ENCODE measurements around the gene MBNL1. TPM values are rescaled to one million over a fixed set of nuclear protein-coding genes. Genes with fewer than 3 reads are reported as not detected.

Gene MBNL1
- total RNA-seq, 2 experiments from 2014 or later = 163 to 174 TPM

DNA sequence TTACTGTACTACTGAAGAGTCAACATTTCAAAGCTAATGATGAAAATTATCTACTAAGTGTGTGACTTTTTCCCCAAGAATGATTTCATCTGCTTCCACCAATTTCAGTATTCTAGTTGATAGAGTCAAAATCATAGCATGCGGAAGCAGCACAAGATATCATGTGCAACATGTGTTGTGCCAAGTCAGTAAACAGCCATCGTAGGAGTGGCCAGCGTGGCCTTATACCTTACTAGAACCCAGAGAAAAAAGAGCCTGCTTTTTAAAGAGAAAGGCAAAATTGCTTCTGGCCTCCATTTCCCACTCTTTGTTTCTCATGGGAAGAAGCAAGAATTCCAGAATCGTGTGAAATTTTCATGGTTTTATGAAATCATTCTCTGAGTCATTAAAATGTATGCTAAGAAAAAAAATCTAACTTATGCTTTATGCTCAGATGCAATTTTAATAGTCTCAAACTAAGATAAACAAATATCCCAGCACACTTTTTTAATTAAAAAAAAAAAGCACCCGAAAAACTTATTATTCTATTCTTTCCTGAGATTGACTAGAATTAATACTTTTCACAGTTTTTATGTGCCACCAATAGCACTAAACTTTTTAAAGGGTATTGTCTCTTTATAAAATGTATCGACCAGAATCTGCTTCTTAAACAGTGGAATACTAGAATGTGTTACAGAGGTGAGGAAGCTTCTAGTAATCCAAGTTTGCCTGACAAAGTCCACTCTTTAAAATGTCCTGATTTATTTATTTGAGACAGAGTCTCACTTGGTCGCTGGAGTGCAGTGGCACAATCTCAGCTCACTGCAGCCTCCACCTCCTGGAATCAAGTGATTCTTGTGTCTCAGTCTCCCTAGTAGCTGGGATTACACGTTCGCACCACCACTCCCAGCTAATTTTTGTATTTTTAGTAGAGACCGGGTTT lies 87.3 kb downstream of the MBNL1 start:
- BruUV-seq (replicated peaks) = no TSS peak
- POLR2A ChIA-PET = interaction anchor here (0.7 kb wide), 1 partner anchor 57 kb away, joined by 3 read pairs; no protein-coding TSS in a partner anchor
- H3K4me3 ChIP-seq (ENCODE audit: low read depth, low read length, poor library complexity, severe bottlenecking) = no peak overlapping the region
- H2AFZ ChIP-seq (ENCODE audit: low read length) = no peak overlapping the region
- H4K20me1 ChIP-seq (ENCODE audit: insufficient read depth, low read length) = peaks cover 8% of the 10 kb centered on the region; the same call in 1 of the 2 replicates
- no peak overlapping the region for H3K27ac ChIP-seq (ENCODE audit: low read depth, low read length, poor library complexity, severe bottlenecking)
- intact Hi-C loops (cut with micrococcal nuclease; ENCODE audit: unreplicated experiment) = no loop called here
- CTCF ChIA-PET (ENCODE audit: unreplicated experiment) = no interaction called here
- DNase-seq (ENCODE audit: low spot score) = no peak
- no peaks in the 10 kb centered on the region for H3K9me3 ChIP-seq (ENCODE audit: low read length)
- H3K79me2 ChIP-seq (ENCODE audit: insufficient read depth, low read depth, low read length) = peaks cover 99% of the 10 kb centered on the region
- H3K4me1 ChIP-seq (ENCODE audit: insufficient read depth, low read length, poor library complexity, severe bottlenecking) = peaks cover 12% of the 10 kb centered on the region
- no peaks in the 10 kb centered on the region for H3K9me2 ChIP-seq (ENCODE audit: insufficient read depth, low read length)
- peaks cover 35% of the 10 kb centered on the region; the same call in 1 of the 2 replicates for H3K36me3 ChIP-seq (ENCODE audit: insufficient read depth, low read length)
- no peak for TF ChIP-seq EZH2phosphoT487 (IDR thresholded peaks at IDR 0.05; ENCODE audit: borderline replicate concordance, low read depth, low read length)
- TF ChIP-seq, protein P1, sequence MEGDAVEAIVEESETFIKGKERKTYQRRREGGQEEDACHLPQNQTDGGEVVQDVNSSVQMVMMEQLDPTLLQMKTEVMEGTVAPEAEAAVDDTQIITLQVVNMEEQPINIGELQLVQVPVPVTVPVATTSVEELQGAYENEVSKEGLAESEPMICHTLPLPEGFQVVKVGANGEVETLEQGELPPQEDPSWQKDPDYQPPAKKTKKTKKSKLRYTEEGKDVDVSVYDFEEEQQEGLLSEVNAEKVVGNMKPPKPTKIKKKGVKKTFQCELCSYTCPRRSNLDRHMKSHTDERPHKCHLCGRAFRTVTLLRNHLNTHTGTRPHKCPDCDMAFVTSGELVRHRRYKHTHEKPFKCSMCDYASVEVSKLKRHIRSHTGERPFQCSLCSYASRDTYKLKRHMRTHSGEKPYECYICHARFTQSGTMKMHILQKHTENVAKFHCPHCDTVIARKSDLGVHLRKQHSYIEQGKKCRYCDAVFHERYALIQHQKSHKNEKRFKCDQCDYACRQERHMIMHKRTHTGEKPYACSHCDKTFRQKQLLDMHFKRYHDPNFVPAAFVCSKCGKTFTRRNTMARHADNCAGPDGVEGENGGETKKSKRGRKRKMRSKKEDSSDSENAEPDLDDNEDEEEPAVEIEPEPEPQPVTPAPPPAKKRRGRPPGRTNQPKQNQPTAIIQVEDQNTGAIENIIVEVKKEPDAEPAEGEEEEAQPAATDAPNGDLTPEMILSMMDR (conservative IDR thresholded peaks at IDR 0.05; ENCODE audit: low read length) = no peak
- H3K4me2 ChIP-seq (ENCODE audit: low read length) = no peak overlapping the region

DNA sequence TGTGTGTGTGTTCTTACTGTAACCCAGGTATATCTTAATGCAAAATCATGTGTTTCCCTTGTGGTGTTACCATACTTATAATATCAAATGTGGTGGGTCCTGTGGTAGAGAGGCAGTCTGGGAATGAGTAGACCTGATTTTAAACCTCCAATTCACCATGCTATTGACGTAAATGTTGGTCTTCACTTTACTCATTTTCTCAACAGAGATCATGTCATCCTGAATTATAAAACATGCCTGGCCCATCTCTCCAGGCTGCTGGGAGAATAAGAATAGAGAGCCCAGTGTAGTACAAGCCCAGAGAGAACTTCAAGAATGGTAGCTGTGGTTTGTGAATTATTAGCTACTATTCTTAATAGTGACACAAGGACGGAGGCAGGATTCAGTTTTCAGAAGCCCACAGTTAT lies 88.1 kb downstream of the MBNL1 start:
- Histone ChIP-seq H3K4me2 (ENCODE audit: low read length) (no peak overlapping the region), H4K20me1 (ENCODE audit: insufficient read depth, low read length) (peaks cover 15% of the 10 kb centered on the region), H3K27ac (ENCODE audit: low read depth, low read length, poor library complexity, severe bottlenecking) (no peak overlapping the region), H2AFZ (ENCODE audit: low read length) (no peak overlapping the region), H3K79me2 (ENCODE audit: insufficient read depth, low read depth, low read length) (peaks cover 99% of the 10 kb centered on the region), H3K4me1 (ENCODE audit: insufficient read depth, low read length, poor library complexity, severe bottlenecking) (peaks cover 12% of the 10 kb centered on the region), H3K9me2 (ENCODE audit: insufficient read depth, low read length) (no peaks in the 10 kb centered on the region), H3K4me3 (ENCODE audit: low read depth, low read length, poor library complexity, severe bottlenecking) (no peak overlapping the region), H3K36me3 (ENCODE audit: insufficient read depth, low read length) (peaks cover 38% of the 10 kb centered on the region; the same call in 1 of the 2 replicates), H3K9me3 (ENCODE audit: low read length) (no peaks in the 10 kb centered on the region)
- no peak for DNase-seq (ENCODE audit: low spot score)
- ChIA-PET POLR2A (interaction anchor here (0.7 kb wide), 1 partner anchor 58 kb away, joined by 3 read pairs; no protein-coding TSS in a partner anchor), CTCF (ENCODE audit: unreplicated experiment) (no interaction called here)
- TF ChIP-seq, protein P1 (conservative IDR thresholded peaks at IDR 0.05; ENCODE audit: low read length) = no peak
- TF ChIP-seq EZH2phosphoT487 (IDR thresholded peaks at IDR 0.05; ENCODE audit: borderline replicate concordance, low read depth, low read length) = no peak
- no TSS peak for BruUV-seq (replicated peaks)
- intact Hi-C loops (cut with micrococcal nuclease; ENCODE audit: unreplicated experiment) = no loop called here

DNA sequence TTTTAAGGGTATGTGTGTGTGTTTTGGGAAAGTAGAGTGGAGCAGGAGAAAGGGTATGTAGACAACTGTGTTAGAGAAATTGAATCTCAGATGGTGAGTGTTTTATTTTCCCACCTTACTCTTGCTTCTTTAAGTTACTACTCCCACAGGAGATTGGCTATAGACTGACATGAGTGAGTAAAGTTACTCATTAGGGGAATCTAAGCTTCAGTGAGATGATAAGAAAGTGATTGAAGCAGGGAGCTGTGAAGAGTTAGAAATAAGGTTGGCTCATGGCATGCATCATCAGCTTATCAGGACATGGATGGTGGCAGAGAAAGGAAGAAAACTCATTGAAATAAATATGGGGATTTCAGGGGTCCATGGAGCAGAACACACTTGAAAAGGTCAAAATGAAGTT lies 88.9 kb downstream of the MBNL1 start:
- H3K27ac ChIP-seq (ENCODE audit: low read depth, low read length, poor library complexity, severe bottlenecking) = no peak overlapping the region
- H3K4me1 ChIP-seq (ENCODE audit: insufficient read depth, low read length, poor library complexity, severe bottlenecking) = peaks cover 12% of the 10 kb centered on the region
- H3K36me3 ChIP-seq (ENCODE audit: insufficient read depth, low read length) = peaks cover 35% of the 10 kb centered on the region; the same call in 1 of the 2 replicates
- H2AFZ ChIP-seq (ENCODE audit: low read length) = no peak overlapping the region
- H3K9me2 ChIP-seq (ENCODE audit: insufficient read depth, low read length) = no peaks in the 10 kb centered on the region
- no peak for DNase-seq (ENCODE audit: low spot score)
- intact Hi-C loops (cut with micrococcal nuclease; ENCODE audit: unreplicated experiment) = no loop called here
- ChIA-PET POLR2A (interaction anchor here (1.0 kb wide), 1 partner anchor 17 kb away, joined by 3 read pairs; no protein-coding TSS in a partner anchor), CTCF (ENCODE audit: unreplicated experiment) (no interaction called here)
- no TSS peak for BruUV-seq (replicated peaks)
- H4K20me1 ChIP-seq (ENCODE audit: insufficient read depth, low read length) = peaks cover 20% of the 10 kb centered on the region
- H3K4me2 ChIP-seq (ENCODE audit: low read length) = no peak overlapping the region
- no peak overlapping the region for H3K4me3 ChIP-seq (ENCODE audit: low read depth, low read length, poor library complexity, severe bottlenecking)
- H3K9me3 ChIP-seq (ENCODE audit: low read length) = no peaks in the 10 kb centered on the region
- TF ChIP-seq, protein P1 (conservative IDR thresholded peaks at IDR 0.05; ENCODE audit: low read length) = no peak
- no peak for TF ChIP-seq EZH2phosphoT487 (IDR thresholded peaks at IDR 0.05; ENCODE audit: borderline replicate concordance, low read depth, low read length)
- H3K79me2 ChIP-seq (ENCODE audit: insufficient read depth, low read depth, low read length) = peaks cover 99% of the 10 kb centered on the region
